Central memory CD8-positive, alpha-beta T cell (primary cell): Measurements from ENCODE around the gene FHIT.

Source experiments
- ATAC-seq: fragments of 150-1000 bp; cut with Tn5 transposase; replicated peaks from 2 replicates; pipeline ENCODE4 v1.10.0; 2022; ENCODE audit warnings: mild to moderate bottlenecking, moderate FRiP score, moderate number of reproducible peaks; ENCODE audit not compliant: poor library complexity, severe bottlenecking; ENCODE audit errors: extremely low read depth
- DNase-seq, 2 donors: peaks; one replicate each; pipeline ENCODE4 v3.0.0; 2021; ENCODE audit warnings: low spot score in 2 of 2
- H3K27ac Mint-ChIP-seq: one replicate; pipeline ENCODE4 v1.8.0; 2022; ENCODE audit warnings: low read depth, mild to moderate bottlenecking, moderate library complexity, mixed read lengths
- H3K27me3 Mint-ChIP-seq: one replicate; pipeline ENCODE4 v1.8.0; 2022; ENCODE audit warnings: mixed read lengths
- H3K36me3 Mint-ChIP-seq: one replicate; pipeline ENCODE4 v1.8.0; 2022; ENCODE audit warnings: mild to moderate bottlenecking, moderate library complexity, mixed read lengths; ENCODE audit not compliant: insufficient read depth
- H3K4me1 Mint-ChIP-seq: one replicate; pipeline ENCODE4 v1.8.0; 2022; ENCODE audit warnings: mixed read lengths
- H3K4me3 Mint-ChIP-seq: one replicate; pipeline ENCODE4 v1.8.0; 2022; ENCODE audit warnings: mild to moderate bottlenecking, moderate library complexity, mixed read lengths
- H3K9me3 Mint-ChIP-seq: one replicate; pipeline ENCODE4 v1.8.0; 2022; ENCODE audit warnings: mixed read lengths

The FHIT gene

DNA sequence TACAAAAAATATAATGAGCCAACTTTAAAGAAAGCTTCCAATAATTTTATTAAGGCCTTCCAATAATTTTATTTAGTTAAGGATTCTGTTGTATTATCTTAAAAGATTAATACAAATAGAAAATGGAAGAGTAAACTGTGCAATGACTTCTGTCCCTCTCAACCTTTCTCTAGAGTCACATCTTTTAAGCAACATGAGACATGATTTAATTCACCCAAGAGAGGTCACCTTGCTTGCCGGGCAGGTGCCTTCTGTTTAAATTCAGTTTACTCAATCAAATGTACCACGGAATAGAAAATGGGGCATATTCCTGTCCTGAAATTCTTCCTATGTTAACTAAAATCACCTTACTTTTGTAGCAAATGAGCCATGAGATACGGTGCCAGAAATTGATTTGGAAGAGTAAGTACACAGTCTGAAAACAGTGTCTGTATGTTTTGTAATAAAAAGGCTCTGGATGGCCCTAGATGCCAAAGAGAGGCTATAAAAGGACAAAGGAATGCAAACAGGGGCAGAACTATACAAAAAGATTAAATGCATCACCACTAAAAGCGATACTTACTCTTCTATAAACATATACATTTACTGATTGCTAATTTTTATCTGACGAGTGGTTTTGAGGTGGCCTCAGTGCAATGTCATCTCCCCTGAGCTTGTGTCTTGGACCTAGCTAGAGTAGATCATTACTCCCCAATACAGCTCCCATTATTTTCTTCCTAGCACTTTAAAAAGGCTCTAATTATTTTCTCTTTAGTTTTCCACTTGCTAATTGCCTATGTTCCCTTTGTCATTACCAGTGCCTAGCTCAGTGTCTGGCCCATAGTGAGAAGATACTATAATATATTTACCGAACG lies 134.0 kb downstream of the FHIT start:
- Mint-ChIP-seq H3K36me3 (no peaks in the 10 kb centered on the region), H3K27me3 (no peaks in the 10 kb centered on the region), H3K27ac (no peak overlapping the region), H3K9me3 (peaks cover 16% of the 10 kb centered on the region), H3K4me3 (no peak overlapping the region), H3K4me1 (no peaks in the 10 kb centered on the region)
- ATAC-seq: no peak
- DNase-seq: no peak

DNA sequence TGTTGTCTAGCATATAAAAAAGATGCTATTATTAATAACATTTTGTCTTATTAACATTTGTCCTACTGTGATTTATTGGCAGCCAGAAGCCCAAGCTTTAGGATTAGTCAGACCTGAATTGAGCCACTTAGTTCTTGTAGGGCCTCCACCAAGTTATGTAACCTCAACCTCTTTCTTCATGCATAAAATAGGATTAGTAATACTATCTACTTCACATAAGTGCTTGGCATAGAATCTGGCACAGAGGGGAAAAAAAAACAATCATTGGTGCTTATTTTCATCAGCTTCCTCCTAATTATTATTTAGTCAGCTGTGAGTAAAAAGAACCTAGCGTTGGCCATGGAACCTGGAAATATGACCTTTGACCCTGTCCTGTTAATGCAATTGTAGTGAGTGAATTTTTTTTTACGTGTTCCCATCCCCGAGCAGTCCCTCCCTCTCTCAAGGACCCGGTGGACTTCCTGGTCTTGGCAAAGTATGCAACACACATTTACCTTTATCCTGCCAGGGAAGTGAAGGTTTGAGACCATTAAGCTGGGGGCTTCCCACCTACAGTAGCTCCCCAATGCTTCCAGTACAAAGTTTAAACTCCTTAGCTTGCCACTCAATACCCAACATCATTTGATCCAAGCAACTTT lies 136.8 kb downstream of the FHIT start:
- Mint-ChIP-seq H3K4me1 (no peaks in the 10 kb centered on the region), H3K9me3 (peaks cover 15% of the 10 kb centered on the region), H3K27ac (no peak overlapping the region), H3K27me3 (peaks cover 12% of the 10 kb centered on the region), H3K4me3 (no peak overlapping the region), H3K36me3 (no peaks in the 10 kb centered on the region)
- ATAC-seq: no peak
- no peak for DNase-seq

DNA sequence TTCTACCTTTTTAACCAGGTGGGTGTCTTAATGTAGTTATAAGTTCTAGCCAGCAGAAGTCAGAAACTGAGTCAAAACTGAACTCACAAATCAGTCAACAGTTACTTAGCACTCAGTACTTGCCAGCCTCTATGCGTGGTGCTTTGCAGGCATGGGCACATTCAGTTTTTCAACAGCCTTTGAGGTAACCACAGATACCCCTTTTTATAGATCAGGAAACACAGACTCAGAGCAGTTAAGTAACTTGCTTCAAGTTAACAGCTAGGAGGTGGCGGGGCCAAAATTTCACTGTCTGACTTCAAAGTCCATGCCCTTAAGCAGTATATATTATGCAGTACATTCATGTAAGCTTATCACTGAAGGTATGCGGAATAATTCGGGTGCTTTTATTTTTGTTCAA lies 139.4 kb downstream of the FHIT start:
- ATAC-seq: no peak
- H3K27ac Mint-ChIP-seq: no peak overlapping the region
- DNase-seq: no peak

DNA sequence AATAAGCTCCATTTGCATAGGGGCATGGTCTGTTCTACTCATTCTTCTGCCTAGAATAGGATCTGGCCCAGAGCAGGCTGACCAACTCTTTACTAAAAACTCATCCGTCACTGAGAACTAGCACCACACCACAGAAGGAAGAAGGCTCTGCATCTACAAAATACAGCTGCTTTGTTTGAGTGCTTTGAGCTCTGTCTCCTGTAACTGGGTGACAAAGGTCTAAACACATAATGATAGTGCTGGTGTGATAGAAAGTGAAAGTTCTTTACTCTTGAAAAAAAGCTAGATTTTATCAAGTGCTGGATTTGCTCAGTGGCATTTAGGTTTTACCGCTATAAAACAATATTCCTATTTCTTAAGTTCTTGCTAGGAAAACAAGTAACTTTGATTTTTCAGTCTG lies 140.7 kb downstream of the FHIT start:
- Mint-ChIP-seq H3K36me3 (no peaks in the 10 kb centered on the region), H3K27me3 (peaks cover 12% of the 10 kb centered on the region), H3K9me3 (peaks cover 15% of the 10 kb centered on the region), H3K4me3 (no peak overlapping the region), H3K4me1 (no peaks in the 10 kb centered on the region), H3K27ac (no peak overlapping the region)
- DNase-seq: no peak
- ATAC-seq: no peak

More for the DNA sequence above, 139.4 kb downstream of the FHIT start:
- peaks cover 15% of the 10 kb centered on the region for H3K9me3 Mint-ChIP-seq
- no peak overlapping the region for H3K4me3 Mint-ChIP-seq
- no peaks in the 10 kb centered on the region for H3K36me3 Mint-ChIP-seq
- H3K27me3 Mint-ChIP-seq: peaks cover 12% of the 10 kb centered on the region
- no peaks in the 10 kb centered on the region for H3K4me1 Mint-ChIP-seq

DNA sequence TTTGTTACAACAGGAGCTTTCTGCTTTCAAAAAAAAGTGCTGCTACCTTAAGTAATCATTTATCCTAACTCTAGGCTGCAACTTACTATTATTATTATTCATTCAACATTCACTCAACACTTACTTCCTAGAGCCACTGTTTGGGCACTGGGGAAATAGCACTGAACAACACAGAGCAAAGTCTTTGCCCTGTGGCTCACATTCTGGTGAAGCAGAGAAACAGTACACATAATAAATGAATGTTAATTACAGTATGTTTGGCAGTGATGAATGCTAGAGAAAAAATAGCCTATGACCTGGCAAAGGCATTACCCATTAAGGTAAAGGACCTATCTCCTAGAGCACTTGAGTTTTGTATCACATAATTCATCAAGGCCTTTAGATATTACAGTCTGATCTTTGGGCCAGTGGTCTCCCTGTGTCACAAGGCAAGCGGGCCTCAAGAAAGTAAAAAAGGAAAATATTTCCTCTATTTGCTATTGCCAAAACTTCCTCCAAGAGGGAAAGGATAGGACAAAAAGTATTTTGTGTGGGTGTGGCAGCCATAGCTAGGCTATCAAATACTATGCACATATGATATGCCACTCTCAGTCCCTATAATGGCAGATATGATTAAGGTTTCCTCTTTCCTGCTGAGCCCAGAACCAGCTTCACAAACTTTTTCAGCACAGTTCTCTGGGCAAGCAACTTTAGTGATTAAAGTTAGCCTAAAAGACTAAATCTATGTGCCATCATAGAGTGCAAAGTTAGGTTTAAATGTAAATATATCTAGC lies 142.8 kb downstream of the FHIT start:
- DNase-seq: no peak
- no peak for ATAC-seq

DNA sequence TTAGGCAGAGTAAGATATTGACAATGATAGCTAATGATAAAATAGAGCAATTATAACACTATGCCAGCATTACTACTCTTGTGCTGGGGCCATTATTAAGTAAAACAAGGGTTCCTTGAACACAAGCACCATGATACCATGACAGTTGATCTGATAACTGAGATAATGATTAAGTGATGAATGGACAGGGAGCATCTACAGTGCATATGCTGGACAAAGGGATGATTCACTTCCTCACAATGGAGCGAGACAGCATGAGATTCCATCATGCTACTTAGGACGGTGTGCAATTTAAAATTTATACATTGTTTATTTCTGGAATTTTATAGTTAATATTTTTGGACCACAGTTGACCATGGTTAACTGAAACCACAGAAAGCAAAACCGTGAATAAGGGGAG lies 156.6 kb downstream of the FHIT start:
- Mint-ChIP-seq H3K27me3 (no peaks in the 10 kb centered on the region), H3K4me1 (no peaks in the 10 kb centered on the region), H3K27ac (no peak overlapping the region), H3K36me3 (no peaks in the 10 kb centered on the region), H3K9me3 (peaks cover 7% of the 10 kb centered on the region), H3K4me3 (no peak overlapping the region)
- no peak for ATAC-seq
- no peak for DNase-seq

More for the DNA sequence above, 142.8 kb downstream of the FHIT start:
- Mint-ChIP-seq H3K4me3 (no peak overlapping the region), H3K4me1 (no peaks in the 10 kb centered on the region), H3K27me3 (peaks cover 12% of the 10 kb centered on the region), H3K27ac (no peak overlapping the region), H3K36me3 (no peaks in the 10 kb centered on the region), H3K9me3 (peaks cover 21% of the 10 kb centered on the region)

DNA sequence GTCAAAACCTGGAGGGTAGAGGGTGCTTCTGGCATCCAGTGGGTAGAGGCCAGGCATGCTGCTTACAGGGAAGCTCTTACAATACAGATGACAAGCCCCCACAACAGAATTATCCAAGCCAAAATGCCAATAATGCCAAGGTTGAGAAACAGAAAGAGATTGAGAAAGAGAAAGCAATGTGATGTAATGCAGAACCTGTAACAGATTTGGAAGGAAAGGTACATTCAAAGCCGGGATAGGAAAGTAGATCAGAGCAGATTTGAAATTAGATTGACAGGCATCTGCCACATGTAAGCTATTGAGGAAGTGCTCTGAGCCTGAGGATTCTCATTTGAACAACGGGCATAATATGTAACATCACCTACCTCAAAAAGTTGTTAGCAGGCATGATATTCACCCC lies 157.9 kb downstream of the FHIT start:
- no peaks in the 10 kb centered on the region for H3K4me1 Mint-ChIP-seq
- no peaks in the 10 kb centered on the region for H3K36me3 Mint-ChIP-seq
- H3K27ac Mint-ChIP-seq: no peak overlapping the region
- no peak for ATAC-seq
- peaks cover 7% of the 10 kb centered on the region for H3K9me3 Mint-ChIP-seq
- DNase-seq: no peak
- H3K27me3 Mint-ChIP-seq: no peaks in the 10 kb centered on the region
- H3K4me3 Mint-ChIP-seq: no peak overlapping the region

DNA sequence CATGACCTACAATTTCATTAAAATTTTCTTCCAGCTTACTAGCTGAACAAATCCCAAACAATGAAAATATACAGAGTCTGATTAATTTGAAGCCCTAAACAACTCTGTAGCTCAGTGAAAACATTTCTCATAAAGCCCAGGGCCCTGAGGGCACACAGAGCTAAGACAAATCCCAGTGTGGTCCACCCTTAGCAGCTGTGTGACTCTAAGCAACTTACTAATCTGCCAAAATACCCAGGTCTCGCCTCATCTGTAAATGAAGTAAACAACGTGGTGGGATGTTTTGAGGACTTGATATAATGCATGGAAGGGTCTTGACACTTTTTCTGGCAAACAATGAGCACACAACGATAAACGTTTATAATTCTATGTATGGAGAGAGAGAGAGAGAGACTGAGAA lies 158.4 kb downstream of the FHIT start:
- H3K9me3 Mint-ChIP-seq: peaks cover 7% of the 10 kb centered on the region
- H3K27ac Mint-ChIP-seq: no peak overlapping the region
- ATAC-seq (no peak), DNase-seq (no peak)
- no peaks in the 10 kb centered on the region for H3K27me3 Mint-ChIP-seq
- H3K36me3 Mint-ChIP-seq: no peaks in the 10 kb centered on the region
- no peak overlapping the region for H3K4me3 Mint-ChIP-seq
- no peaks in the 10 kb centered on the region for H3K4me1 Mint-ChIP-seq

DNA sequence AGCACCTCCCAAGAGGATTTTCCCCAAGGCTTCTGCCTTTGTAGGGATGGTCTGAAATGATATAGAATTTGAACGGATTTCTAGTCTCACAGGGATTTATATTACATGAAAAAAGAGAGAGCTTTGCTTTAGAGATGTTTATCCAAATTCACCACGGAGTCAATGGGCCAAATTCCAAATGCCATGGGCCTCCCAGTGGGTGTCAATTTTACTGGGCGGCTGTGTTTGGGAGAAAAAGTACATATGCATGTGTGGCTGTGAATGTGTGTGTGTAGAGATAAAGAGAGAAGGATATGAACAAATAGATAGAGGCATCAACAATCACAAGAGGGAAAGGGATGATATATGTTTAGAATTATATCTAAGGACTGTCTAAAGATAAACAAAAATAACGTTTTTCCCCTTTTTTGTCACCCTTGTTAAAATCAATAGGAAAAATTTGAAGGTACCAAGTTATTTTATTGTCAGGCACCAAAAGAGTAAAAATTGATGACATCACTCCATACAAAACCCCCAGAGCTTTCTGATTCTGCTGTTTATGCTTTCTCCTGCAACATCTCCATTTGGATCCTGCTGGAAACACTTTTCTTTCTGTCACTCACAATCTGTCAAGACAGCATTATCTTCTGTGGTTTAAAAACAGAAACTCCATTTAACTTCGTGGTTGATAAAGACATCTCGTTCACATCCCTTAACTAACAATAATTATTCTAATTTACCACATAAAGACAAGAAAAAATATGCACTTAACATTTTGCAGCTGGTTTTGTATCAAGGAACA lies 160.7 kb downstream of the FHIT start:
- Mint-ChIP-seq H3K27me3 (no peaks in the 10 kb centered on the region), H3K36me3 (no peaks in the 10 kb centered on the region), H3K27ac (no peak overlapping the region), H3K4me3 (no peak overlapping the region), H3K4me1 (no peaks in the 10 kb centered on the region), H3K9me3 (peaks cover 7% of the 10 kb centered on the region)
- DNase-seq (no peak), ATAC-seq (no peak)

DNA sequence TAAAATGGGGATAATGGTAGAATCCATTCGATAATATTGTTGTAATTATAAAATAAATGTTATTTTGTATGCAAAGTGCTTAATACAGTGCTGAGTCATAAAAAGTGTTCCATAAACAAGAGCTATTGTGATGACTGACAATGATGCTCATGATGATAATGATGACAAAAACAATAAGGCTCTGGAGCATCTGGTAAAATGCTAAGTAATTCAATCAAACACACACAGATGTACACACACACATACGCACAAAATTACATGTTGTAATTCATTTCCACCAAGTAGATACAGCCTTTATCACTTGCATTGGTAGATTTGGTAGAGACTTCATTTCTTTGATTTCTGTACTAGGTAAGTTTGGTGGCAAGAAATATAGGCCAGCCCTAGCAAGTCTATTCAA lies 163.8 kb downstream of the FHIT start:
- Mint-ChIP-seq H3K4me3 (no peak overlapping the region), H3K27ac (no peak overlapping the region), H3K4me1 (no peaks in the 10 kb centered on the region), H3K36me3 (no peaks in the 10 kb centered on the region), H3K27me3 (no peaks in the 10 kb centered on the region), H3K9me3 (peaks cover 11% of the 10 kb centered on the region)
- DNase-seq: no peak
- ATAC-seq: no peak

DNA sequence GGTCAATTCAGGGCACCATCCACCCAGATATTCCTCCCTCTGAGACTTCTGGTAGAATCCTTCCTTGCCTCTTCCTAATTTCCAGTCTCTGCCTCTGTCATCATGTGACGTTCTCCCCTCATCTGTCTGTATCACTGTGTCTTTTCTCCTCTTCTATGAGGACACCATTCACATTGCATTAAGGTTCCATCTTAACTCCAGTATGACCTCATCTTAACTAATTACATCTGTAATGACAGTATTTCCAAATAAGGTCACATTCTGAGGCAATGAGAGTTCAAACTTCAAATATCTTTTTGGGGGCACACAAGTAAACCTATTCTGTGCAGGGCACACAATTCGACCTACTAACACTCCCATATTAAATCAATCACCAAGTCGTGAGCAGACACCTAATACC lies 169.7 kb downstream of the FHIT start:
- H3K4me3 Mint-ChIP-seq: no peak overlapping the region
- no peaks in the 10 kb centered on the region for H3K4me1 Mint-ChIP-seq
- H3K27ac Mint-ChIP-seq: no peak overlapping the region
- no peaks in the 10 kb centered on the region for H3K27me3 Mint-ChIP-seq
- peaks cover 11% of the 10 kb centered on the region for H3K9me3 Mint-ChIP-seq
- no peaks in the 10 kb centered on the region for H3K36me3 Mint-ChIP-seq
- ATAC-seq (no peak), DNase-seq (no peak)

DNA sequence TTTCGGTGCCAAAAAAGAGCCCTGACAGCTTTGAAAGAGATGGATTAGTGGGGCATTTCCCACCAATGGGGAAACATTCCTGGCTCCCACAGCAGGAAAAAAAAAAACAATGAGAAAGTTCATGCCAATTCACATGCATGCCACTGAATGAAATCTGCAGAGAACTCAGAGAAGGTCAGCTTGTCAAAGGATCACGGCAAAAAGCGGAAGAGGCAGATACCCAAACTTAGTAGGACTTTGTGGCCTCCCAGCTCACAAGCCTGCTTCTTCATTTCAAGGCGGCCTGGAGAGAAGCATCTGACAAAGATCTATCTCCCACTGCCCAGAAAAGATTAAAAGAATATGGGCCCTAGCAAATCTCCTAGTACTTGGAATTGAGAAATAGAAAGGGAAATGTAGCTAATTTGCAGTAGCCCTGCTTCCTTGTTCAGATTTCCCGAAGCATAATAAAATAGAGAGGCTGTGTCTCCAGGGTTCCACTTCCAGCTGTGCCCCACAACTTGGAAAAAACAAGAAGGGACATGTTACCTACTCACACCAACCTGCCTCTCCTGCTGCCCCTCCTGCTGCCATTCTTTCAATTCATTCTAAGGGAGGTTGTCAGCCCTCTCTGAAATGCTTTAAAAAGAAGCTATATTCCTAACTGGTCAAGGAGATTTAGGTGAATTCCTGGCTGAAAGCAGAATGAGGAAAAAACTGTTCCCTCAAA lies 170.4 kb downstream of the FHIT start:
- no peak overlapping the region for H3K27ac Mint-ChIP-seq
- H3K9me3 Mint-ChIP-seq: peaks cover 11% of the 10 kb centered on the region
- H3K4me1 Mint-ChIP-seq: no peaks in the 10 kb centered on the region
- H3K36me3 Mint-ChIP-seq: no peaks in the 10 kb centered on the region
- no peaks in the 10 kb centered on the region for H3K27me3 Mint-ChIP-seq
- DNase-seq (no peak), ATAC-seq (no peak)
- H3K4me3 Mint-ChIP-seq: no peak overlapping the region
